HFF-Myc (cell line): Measurements from ENCODE around the gene IER5L.
A peak's percentile ranks its signal among the peaks of the same experiment; 100 is the strongest.

Experiments
- DNase-seq: peaks from one replicate; pipeline ENCODE4 v3.0.0-alpha.2; 2011; ENCODE audit warnings: low read depth; ENCODE audit errors: extremely low read depth
- H3K4me3 ChIP-seq: replicated peaks from 2 replicates; pipeline ENCODE4 v1.5.1; 2011; ENCODE audit warnings: low read depth, mild to moderate bottlenecking, control low read depth, low read length
- TF ChIP-seq, protein P1 (sequence below): IDR thresholded peaks from 2 replicates; pipeline ENCODE4 v1.5.1; 2012; ENCODE audit warnings: mild to moderate bottlenecking, low read depth, low read length, control low read depth; ENCODE audit errors: missing control alignments

Gene IER5L

DNA sequence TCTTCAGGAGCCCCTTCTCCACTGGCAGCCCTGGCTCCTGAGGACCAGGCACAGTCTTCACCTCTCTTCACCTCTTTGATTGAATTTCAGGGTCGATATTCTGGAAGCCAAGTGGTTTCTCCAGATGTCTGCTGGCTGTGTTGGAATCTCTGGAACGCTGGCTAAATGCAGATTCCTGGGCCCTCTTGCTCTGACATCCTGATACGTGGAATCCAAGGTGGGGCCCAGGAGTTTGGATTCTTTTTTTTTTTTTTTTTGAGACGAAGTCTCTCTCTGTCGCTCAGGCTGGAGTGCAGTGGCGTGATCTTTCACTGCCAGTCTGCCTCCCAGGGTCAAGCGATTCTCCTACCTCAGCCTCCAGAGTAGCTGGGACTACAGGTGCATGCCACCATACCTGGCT lies 26.8 kb upstream of the IER5L start:
- DNase-seq, result no peak
- no peak overlapping the region for H3K4me3 ChIP-seq
- TF ChIP-seq, protein P1, sequence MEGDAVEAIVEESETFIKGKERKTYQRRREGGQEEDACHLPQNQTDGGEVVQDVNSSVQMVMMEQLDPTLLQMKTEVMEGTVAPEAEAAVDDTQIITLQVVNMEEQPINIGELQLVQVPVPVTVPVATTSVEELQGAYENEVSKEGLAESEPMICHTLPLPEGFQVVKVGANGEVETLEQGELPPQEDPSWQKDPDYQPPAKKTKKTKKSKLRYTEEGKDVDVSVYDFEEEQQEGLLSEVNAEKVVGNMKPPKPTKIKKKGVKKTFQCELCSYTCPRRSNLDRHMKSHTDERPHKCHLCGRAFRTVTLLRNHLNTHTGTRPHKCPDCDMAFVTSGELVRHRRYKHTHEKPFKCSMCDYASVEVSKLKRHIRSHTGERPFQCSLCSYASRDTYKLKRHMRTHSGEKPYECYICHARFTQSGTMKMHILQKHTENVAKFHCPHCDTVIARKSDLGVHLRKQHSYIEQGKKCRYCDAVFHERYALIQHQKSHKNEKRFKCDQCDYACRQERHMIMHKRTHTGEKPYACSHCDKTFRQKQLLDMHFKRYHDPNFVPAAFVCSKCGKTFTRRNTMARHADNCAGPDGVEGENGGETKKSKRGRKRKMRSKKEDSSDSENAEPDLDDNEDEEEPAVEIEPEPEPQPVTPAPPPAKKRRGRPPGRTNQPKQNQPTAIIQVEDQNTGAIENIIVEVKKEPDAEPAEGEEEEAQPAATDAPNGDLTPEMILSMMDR, result no peak

DNA sequence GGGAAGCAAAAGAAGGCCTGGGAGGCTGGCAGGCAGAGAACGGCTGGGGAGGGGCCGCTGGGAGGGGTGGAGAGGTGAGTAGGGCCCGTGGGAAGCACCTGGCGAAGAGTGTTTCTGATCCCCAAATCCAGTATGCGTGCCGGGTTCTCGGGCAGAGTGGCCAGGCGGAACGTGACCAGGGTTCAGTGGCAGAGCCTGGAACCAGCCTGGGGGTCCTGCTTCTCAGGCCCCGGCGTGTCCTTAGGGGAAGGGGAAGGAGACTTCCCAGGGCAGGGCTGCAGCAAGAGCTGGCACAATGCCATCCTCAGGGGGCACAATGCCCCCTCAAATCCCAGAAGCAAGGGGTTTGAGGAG lies 25.5 kb upstream of the IER5L start:
- peak overlapping the region; percentile 46; the same call in 1 of the 2 replicates for H3K4me3 ChIP-seq
- TF ChIP-seq, protein P1, result no peak
- DNase-seq, result no peak

DNA sequence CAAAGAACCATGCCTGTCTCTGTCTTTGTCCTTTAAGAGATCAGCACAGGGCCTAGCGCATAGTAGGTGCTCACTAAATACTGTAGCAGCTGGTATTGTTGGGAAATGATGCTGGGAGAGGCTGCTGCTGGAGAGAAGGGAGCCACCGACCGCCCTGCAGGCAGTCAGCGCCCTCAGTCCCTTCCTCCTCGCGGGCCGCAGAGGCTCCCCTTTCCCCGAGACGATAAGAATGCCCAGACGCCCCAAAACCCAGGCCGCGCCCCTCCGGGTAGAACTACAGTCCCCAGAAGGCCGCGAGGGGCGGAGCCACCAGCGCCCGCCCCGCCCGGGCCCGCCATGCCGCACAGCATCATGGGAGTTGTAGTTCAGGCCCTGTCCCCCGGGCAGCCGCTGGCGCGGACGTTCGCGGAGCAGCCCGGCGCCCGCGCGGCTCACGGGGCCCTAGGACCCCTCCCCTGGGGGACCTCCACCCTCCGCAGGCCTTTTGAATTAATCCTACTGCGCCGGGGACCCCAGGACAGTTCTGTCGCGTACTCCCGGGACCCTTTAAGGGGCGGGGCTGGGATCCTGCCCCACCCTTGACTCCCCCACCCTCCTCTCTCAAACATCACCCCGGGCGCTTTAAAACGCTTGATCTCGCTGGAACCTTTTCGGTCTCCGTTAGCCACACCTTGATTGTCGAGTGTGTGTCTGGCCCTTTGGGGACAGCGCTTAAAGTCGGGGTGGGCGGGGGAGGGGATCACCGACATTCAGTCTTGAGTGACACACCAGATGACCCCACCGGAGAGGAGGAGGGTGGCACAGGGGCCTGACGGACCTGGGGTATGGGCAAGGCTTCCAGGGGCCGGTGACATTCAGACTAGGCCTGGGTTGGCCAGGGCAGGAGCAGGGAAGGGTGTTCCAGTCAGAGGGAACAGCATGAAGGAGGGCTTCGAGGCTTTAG lies 24.8 kb upstream of the IER5L start:
- TF ChIP-seq, protein P1, result no peak
- peak; percentile 15 for DNase-seq
- H3K4me3 ChIP-seq, result peak overlapping the region; percentile 46

DNA sequence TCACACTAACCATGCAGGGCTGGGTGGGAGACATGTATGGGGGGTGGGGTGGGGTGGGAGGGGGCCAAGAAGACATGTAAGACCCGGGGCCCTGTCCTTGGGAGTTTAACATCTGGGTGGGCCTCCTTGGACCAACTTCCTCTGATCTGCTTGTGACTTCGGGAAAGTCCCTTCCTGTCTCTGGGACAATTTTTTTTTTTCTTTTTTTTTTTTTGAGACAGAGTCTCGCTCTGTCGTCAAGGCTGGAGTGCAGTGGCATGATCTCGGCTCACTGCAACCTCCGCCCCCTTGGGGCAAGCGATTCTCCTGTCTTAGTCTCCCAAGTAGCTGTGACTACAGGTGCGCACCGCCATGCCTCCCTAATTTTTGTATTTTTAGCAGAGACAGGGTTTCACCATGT lies 23.8 kb upstream of the IER5L start:
- H3K4me3 ChIP-seq, result no peak overlapping the region
- DNase-seq, result no peak
- TF ChIP-seq, protein P1, result no peak

DNA sequence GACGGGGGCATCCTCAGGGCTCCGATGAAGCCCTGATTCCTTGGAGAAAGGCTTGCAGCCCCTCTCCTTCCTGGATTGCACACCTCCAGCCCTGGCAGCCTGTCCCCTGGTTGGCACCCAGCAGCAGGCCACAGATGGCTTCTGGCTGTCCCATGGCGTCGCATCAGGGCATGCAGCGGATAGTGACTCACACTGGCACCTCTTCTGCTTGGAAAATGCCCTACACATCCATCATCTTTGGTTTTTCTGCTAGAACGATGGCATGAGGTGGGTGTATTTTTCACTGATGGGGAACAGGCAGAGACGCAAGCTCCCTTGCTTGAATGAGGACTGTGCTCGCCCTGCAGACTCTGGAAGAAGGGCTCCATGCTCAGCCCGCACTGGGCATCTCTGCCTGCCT lies 23.2 kb upstream of the IER5L start:
- no peak overlapping the region for H3K4me3 ChIP-seq
- TF ChIP-seq, protein P1, result no peak
- no peak for DNase-seq

DNA sequence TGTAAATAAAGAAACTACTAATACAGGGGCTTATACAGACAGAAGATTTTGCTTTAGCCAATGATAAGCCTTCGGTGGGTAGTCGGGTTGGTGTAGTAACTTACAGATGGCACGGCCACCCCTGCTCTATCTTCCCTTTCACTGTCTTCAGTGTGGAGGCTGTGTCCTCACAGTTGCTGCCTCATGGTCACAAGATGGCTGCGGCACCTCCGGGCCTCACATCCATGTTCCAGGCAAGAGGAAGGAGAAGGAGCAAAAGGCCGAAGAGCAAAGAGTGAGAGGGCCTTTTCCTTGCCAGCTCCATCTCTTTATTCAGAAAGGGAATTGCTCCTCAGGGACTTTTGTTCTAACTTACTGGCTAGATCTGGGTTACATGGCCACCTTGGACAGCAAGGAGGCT lies 22.2 kb upstream of the IER5L start:
- no peak overlapping the region for H3K4me3 ChIP-seq
- no peak for DNase-seq
- TF ChIP-seq, protein P1, result no peak
